ENCODE results near the gene FAM107A. TPM values are rescaled to one million over a fixed set of nuclear protein-coding genes. Genes with fewer than 3 reads are reported as not detected.

Gene FAM107A
- total RNA-seq, 1 experiment from 2014 or later, result not detected

DNA sequence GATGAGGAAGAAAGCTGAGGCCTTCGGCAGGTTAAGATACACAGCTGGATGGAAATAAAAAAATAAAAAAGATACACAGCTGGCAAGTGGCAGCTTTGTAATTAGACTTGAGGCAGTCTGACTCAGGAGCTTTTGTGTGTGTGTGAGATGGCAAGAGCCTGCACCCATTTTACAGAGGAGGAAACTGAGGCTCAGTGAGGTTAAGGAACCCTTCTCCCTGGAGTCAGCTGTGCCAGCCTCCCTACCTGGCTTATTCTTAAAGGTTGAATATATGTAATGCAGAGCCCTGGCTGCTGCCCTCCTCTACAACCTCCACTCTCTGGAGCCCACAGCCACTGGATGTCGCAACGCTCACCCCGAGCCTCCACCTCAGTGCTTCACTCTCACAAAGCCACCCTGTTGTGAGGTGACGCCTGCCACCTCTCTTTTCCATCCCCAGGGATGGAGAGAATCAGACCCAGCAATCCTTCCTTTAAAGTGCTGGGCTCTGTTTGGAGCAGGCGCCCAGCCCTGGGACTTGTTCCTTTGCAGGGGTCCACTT lies 20.6 kb upstream of the FAM107A start:
- no TSS peak for BruUV-seq (replicated peaks)
- no peak for DNase-seq (ENCODE audit: low read depth, low spot score)
- H3K4me1 ChIP-seq (ENCODE audit: control insufficient read depth in 1 of 2, insufficient read depth in 2 of 2, low read length in 2 of 2), result no peaks in the 10 kb centered on the region
- ChIA-PET CTCF (interaction anchor here (1.5 kb wide), 1 partner anchor 13 kb away, joined by 5 read pairs; no protein-coding TSS in a partner anchor), POLR2A (no interaction called here), RAD21 (ENCODE audit: low non-redundant PET in 1 of 2, low total read pairs in 2 of 2, uncharacterized antibody in 2 of 2, unreplicated experiment in 2 of 2) (no interaction called here)
- H3K4me3 ChIP-seq (replicated peaks in 1 of 2; ENCODE audit: low read depth in 1 of 2, low read length in 2 of 2), result no peak overlapping the region
- no peaks in the 10 kb centered on the region for H3K79me2 ChIP-seq (ENCODE audit: insufficient read depth, low read length)
- H3K36me3 ChIP-seq (ENCODE audit: control insufficient read depth in 1 of 2, insufficient read depth in 2 of 2, low read length in 2 of 2), result no peaks in the 10 kb centered on the region
- H2AFZ ChIP-seq (ENCODE audit: low read depth, low read length, poor library complexity, severe bottlenecking), result no peak overlapping the region
- no peak for ATAC-seq
- H3K27ac ChIP-seq (ENCODE audit: low read depth, low read length), result no peak overlapping the region
- H4K20me1 ChIP-seq (ENCODE audit: insufficient read depth), result no peaks in the 10 kb centered on the region
- H3K4me2 ChIP-seq (ENCODE audit: low read length), result no peak overlapping the region
- H3K9ac ChIP-seq (ENCODE audit: low read length), result no peak overlapping the region
- H3K9me2 ChIP-seq (ENCODE audit: insufficient read depth), result no peaks in the 10 kb centered on the region
- intact Hi-C loops (cut with micrococcal nuclease), result no loop called here
- no peak for TF ChIP-seq YY1 (IDR thresholded peaks at IDR 0.05; ENCODE audit: extremely low read depth, insufficient replicate concordance, low read depth, low read length)
- no peaks in the 10 kb centered on the region for H3K9me3 ChIP-seq (ENCODE audit: control insufficient read depth in 1 of 2, insufficient read depth in 1 of 2, low read depth in 1 of 2, low read length in 2 of 2)
- peaks cover 28% of the 10 kb centered on the region for H3K27me3 ChIP-seq (ENCODE audit: insufficient read depth, low read length)

GRCh38 chr3:58596834-58597518 lies 19.8 kb upstream of the FAM107A start:
- intact Hi-C loops (cut with micrococcal nuclease), result no loop called here
- no peaks in the 10 kb centered on the region for H3K9me3 ChIP-seq (ENCODE audit: control insufficient read depth in 1 of 2, insufficient read depth in 1 of 2, low read depth in 1 of 2, low read length in 2 of 2)
- TF ChIP-seq SP1 (IDR thresholded peaks at IDR 0.05; ENCODE audit: low read depth) (no peak), ZFX (IDR thresholded peaks at IDR 0.05) (no peak), FOSL1 (IDR thresholded peaks at IDR 0.05; ENCODE audit: low read depth) (no peak), CBX3 (IDR thresholded peaks at IDR 0.05; ENCODE audit: low read depth) (no peak), EZH2 (IDR thresholded peaks at IDR 0.05) (no peak), POLR2A (IDR thresholded peaks at IDR 0.05; ENCODE audit: borderline replicate concordance, extremely low read depth, insufficient read depth, insufficient read length) (no peak), RAD21 (IDR thresholded peaks at IDR 0.05; ENCODE audit: low read depth) (no peak), EZH2phosphoT487 (IDR thresholded peaks at IDR 0.05; ENCODE audit: borderline replicate concordance) (no peak), TCF7L2 (IDR thresholded peaks at IDR 0.05; ENCODE audit: borderline replicate concordance, extremely low read depth, insufficient read depth, insufficient read length) (no peak), ZBTB33 (IDR thresholded peaks at IDR 0.05; ENCODE audit: extremely low read depth, insufficient replicate concordance, low read length) (no peak), CEBPB (IDR thresholded peaks at IDR 0.05; ENCODE audit: low read depth) (no peak)
- H3K36me3 ChIP-seq (ENCODE audit: control insufficient read depth in 1 of 2, insufficient read depth in 2 of 2, low read length in 2 of 2), result no peaks in the 10 kb centered on the region
- ChIA-PET RAD21 (ENCODE audit: low non-redundant PET in 1 of 2, low total read pairs in 2 of 2, uncharacterized antibody in 2 of 2, unreplicated experiment in 2 of 2) (no interaction called here), POLR2A (no interaction called here), CTCF (interaction anchor here (1.5 kb wide), 1 partner anchor 12 kb away, joined by 5 read pairs; no protein-coding TSS in a partner anchor)
- DNase-seq (ENCODE audit: low read depth, low spot score) (no peak), ATAC-seq (no peak)
- no peaks in the 10 kb centered on the region for H3K4me1 ChIP-seq (ENCODE audit: control insufficient read depth in 1 of 2, insufficient read depth in 2 of 2, low read length in 2 of 2)
- no peaks in the 10 kb centered on the region for H3K79me2 ChIP-seq (ENCODE audit: insufficient read depth, low read length)
- no peak overlapping the region for H3K27ac ChIP-seq (ENCODE audit: low read depth, low read length)
- no peak overlapping the region for H2AFZ ChIP-seq (ENCODE audit: low read depth, low read length, poor library complexity, severe bottlenecking)
- no peak overlapping the region for H3K9ac ChIP-seq (ENCODE audit: low read length)
- H3K4me2 ChIP-seq (ENCODE audit: low read length), result no peak overlapping the region
- H4K20me1 ChIP-seq (ENCODE audit: insufficient read depth), result no peaks in the 10 kb centered on the region
- H3K27me3 ChIP-seq (ENCODE audit: insufficient read depth, low read length), result peaks cover 20% of the 10 kb centered on the region; the same call in 1 of the 2 replicates
- BruUV-seq (replicated peaks), result no TSS peak
- no peaks in the 10 kb centered on the region for H3K9me2 ChIP-seq (ENCODE audit: insufficient read depth)
- no peak overlapping the region for H3K4me3 ChIP-seq (replicated peaks in 1 of 2; ENCODE audit: low read depth in 1 of 2, low read length in 2 of 2)
